Liver (tissue), 3 donors: ENCODE data around the gene INTS4.

Source experiments
- ATF3 ChIP-seq: IDR thresholded peaks from 2 replicates; pipeline ENCODE4 v1.6.1; 2016; ENCODE audit warnings: antibody characterized with exemption
- CTCF ChIP-seq: fragments of 150-350 bp; IDR thresholded peaks from 2 replicates; pipeline ENCODE4 v1.5.1; 2017; ENCODE audit warnings: improper control_type of control experiment, low read depth, low read length; ENCODE audit not compliant: missing input control
- FOXA1 ChIP-seq: IDR thresholded peaks from 2 replicates; pipeline ENCODE4 v1.6.1; 2016; ENCODE audit warnings: antibody characterized with exemption
- TAF1 ChIP-seq: conservative IDR thresholded peaks from 2 replicates; pipeline ENCODE4 v1.6.1; 2016; ENCODE audit warnings: antibody characterized with exemption, mild to moderate bottlenecking
- ZBTB33 ChIP-seq: IDR thresholded peaks from 2 replicates; pipeline ENCODE4 v1.6.1; 2016; ENCODE audit warnings: antibody characterized with exemption
- donor health status: healthy.
- donor health status: healthy.

GRCh38 chr11:77868744-77869143 lies 125.7 kb downstream of the INTS4 start:
- TF ChIP-seq FOXA1 (no peak), CTCF (no peak), ZBTB33 (no peak), ATF3 (no peak), TAF1 (no peak)
